Naive thymus-derived CD4-positive, alpha-beta T cell (primary cell): Measurements from ENCODE around the gene LRMDA. TPM values are rescaled to one million over a fixed set of nuclear protein-coding genes. Genes with fewer than 3 reads are reported as not detected.
"Not testable (repeated sequence)": the region's sequence is repeated elsewhere in the genome, so short reads cannot be mapped to it uniquely, and the experiment has no call there.

Source experiments
- ATAC-seq: fragments of 150-1000 bp; cut with Tn5 transposase; 2 replicates; pipeline ENCODE4 v1.10.0; 2021; ENCODE audit warnings: mild to moderate bottlenecking, moderate library complexity
- CTCF ChIA-PET: fragments of 350-600 bp; sonication (Branson Sonifier 250); formaldehyde crosslinking; loops from one replicate; lab custom pipeline; 2021; ENCODE audit warnings: antibody characterized with exemption; lab: Charles Lee
- POLR2A ChIA-PET: fragments of 350-600 bp; sonication (Branson Sonifier 250); formaldehyde crosslinking; loops from one replicate; lab custom pipeline; 2021; ENCODE audit warnings: antibody characterized with exemption, inconsistent platforms; lab: Charles Lee
- DNase-seq, 9 donors: peaks; one replicate each; pipeline versions ENCODE4 v3.0.0 to v3.0.0-alpha.2; 2020 to 2022; ENCODE audit warnings: mixed read lengths in 1 of 9
- H3K27ac ChIP-seq: one replicate; pipeline ENCODE4 v1.7.0; 2013; ENCODE audit warnings: mild to moderate bottlenecking, low read depth, low read length, moderate library complexity
- H3K27me3 ChIP-seq, 2 donors: one replicate each; pipeline ENCODE4 v1.7.0; 2013; ENCODE audit warnings: low read length in 2 of 2, mild to moderate bottlenecking in 2 of 2, moderate library complexity in 2 of 2; ENCODE audit not compliant: control insufficient read depth in 2 of 2, insufficient read depth in 2 of 2
- H3K36me3 ChIP-seq, 3 experiments: 1 replicate in 2 of 3; 2 replicates in 1 of 3; pipeline ENCODE4 v1.7.0; 2013; ENCODE audit warnings: low read length in 3 of 3, mild to moderate bottlenecking in 3 of 3, moderate library complexity in 1 of 3; ENCODE audit not compliant: insufficient read depth in 3 of 3, control insufficient read depth in 2 of 3
- H3K4me1 ChIP-seq, 2 donors: one replicate each; pipeline ENCODE4 v1.7.0; 2013; ENCODE audit warnings: low read length in 2 of 2, mild to moderate bottlenecking in 2 of 2, moderate library complexity in 1 of 2; ENCODE audit not compliant: control insufficient read depth in 2 of 2, insufficient read depth in 2 of 2
- H3K4me3 ChIP-seq: 2 replicates; pipeline ENCODE4 v1.7.0; 2013; ENCODE audit warnings: mild to moderate bottlenecking, low read length
- H3K9me3 ChIP-seq, 3 experiments: 1 replicate in 2 of 3; 2 replicates in 1 of 3; pipeline ENCODE4 v1.7.0; 2013; ENCODE audit warnings: low read length in 3 of 3; ENCODE audit not compliant: control insufficient read depth in 2 of 3
- H3K27ac Mint-ChIP-seq, 9 donors: one replicate each; pipeline ENCODE4 v1.8.0; 2020 to 2022; ENCODE audit warnings: mixed read lengths in 9 of 9, mild to moderate bottlenecking in 8 of 9, moderate library complexity in 5 of 9, inconsistent platforms in 2 of 9
- H3K27me3 Mint-ChIP-seq, 5 donors: one replicate each; pipeline ENCODE4 v1.8.0; 2021 to 2022; ENCODE audit warnings: mixed read lengths in 5 of 5, mild to moderate bottlenecking in 1 of 5
- H3K36me3 Mint-ChIP-seq, 5 donors: one replicate each; pipeline ENCODE4 v1.8.0; 2020 to 2022; ENCODE audit warnings: mixed read lengths in 5 of 5, mild to moderate bottlenecking in 3 of 5, inconsistent platforms in 1 of 5
- H3K4me1 Mint-ChIP-seq, 7 donors: one replicate each; pipeline ENCODE4 v1.8.0; 2020 to 2022; ENCODE audit warnings: mixed read lengths in 7 of 7, mild to moderate bottlenecking in 3 of 7, inconsistent platforms in 1 of 7
- H3K4me3 Mint-ChIP-seq, 10 donors: one replicate each; pipeline ENCODE4 v1.8.0; 2020 to 2022; ENCODE audit warnings: mild to moderate bottlenecking in 10 of 10, mixed read lengths in 10 of 10, moderate library complexity in 6 of 10, inconsistent platforms in 2 of 10
- H3K9me3 Mint-ChIP-seq, 11 donors: one replicate each; pipeline ENCODE4 v1.8.0; 2020 to 2022; ENCODE audit warnings: mixed read lengths in 11 of 11, mild to moderate bottlenecking in 4 of 11, inconsistent platforms in 1 of 11, moderate library complexity in 1 of 11
- intact Hi-C, 2 donors: fragments of 100-400 bp; cut with micrococcal nuclease; formaldehyde crosslinking; loops; one replicate each; pipeline ENCODE4 v1.15.1; 2023
- polyA plus RNA-seq, 2 donors: library from polyadenylated mRNA; unstranded; fragments of 300-500 nt; fragmentation: Illumina TruSeq; gene quantifications; one replicate each; pipeline ENCODE4 v1.2.3, GENCODE V29; 2021
- total RNA-seq, 6 experiments: library from RNA in 5 of 6; stranded (reverse) in 5 of 6; gene quantifications; 1 replicate in 5 of 6; 2 replicates in 1 of 6; pipeline ENCODE4 v1.2.3 and lab custom pipeline; 2021 to 2026

The LRMDA gene
- total and polyA plus RNA-seq, 7 experiments from 2014 or later = 0.57 to 14.9 (median 3.0) TPM; not detected in 4

DNA sequence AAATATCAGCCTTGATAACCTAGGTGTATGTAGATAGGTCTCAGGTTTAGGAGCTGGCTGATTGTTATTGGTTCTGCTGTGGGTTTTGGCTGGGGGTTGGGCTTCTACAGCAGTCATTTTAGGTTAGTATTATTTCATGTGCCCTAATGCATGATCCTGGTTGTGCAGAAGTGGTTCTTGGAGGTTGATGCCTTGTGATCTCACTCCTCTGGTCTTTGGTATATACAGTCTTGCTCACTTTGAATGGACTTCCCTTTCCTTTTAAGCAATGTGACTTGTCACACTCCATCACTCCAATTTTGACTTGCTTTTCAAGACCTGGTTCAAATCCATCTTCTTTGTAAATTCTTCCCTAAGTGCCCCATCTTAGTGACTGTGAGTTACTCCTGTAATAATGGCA lies 188.9 kb downstream of the LRMDA start:
- no peak overlapping the region for H3K4me3 ChIP-seq
- H3K4me1 ChIP-seq = no peaks in the 10 kb centered on the region
- H3K27me3 Mint-ChIP-seq = peaks cover 2 to 34% (median 17%) of the 10 kb centered on the region in 5 donors
- H3K4me3 Mint-ChIP-seq = no peak overlapping the region
- POLR2A ChIA-PET = interaction anchor here (0.6 kb wide), 1 partner anchor 240 kb away, joined by 3 read pairs; no protein-coding TSS in a partner anchor
- intact Hi-C loops = no loop called here
- no peaks in the 10 kb centered on the region for H3K36me3 Mint-ChIP-seq
- peaks cover 0 to 2% (median 0%) of the 10 kb centered on the region in 11 donors for H3K9me3 Mint-ChIP-seq
- no peaks in the 10 kb centered on the region for H3K9me3 ChIP-seq
- H3K27ac Mint-ChIP-seq = no peak overlapping the region
- H3K4me1 Mint-ChIP-seq = no peaks in the 10 kb centered on the region
- CTCF ChIA-PET = no interaction called here
- no peak overlapping the region for H3K27ac ChIP-seq
- ATAC-seq (no peak), DNase-seq (no peak)
- no peaks in the 10 kb centered on the region for H3K36me3 ChIP-seq
- H3K27me3 ChIP-seq = no peaks in the 10 kb centered on the region

DNA sequence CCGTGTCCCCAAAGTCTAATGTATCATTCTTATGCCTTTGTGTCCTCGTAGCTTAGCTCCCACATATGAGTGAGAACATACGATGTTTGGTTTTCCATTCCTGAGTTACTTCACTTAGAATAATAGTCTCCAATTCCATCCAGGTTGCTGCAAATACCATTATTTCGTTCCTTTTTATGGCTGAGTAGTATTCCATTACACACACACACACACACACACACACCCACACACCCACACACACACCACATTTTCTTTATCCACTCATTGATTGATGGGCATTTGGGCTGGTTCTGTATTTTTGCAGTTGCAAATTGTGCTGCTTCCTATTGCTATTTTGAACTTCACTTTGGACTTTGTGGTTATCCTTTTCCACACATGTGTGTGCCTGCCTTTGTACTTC lies 189.6 kb downstream of the LRMDA start:
- H3K4me3 ChIP-seq, intact Hi-C loops, H3K27ac Mint-ChIP-seq, H3K27ac ChIP-seq, H3K36me3 Mint-ChIP-seq, DNase-seq, H3K9me3 ChIP-seq, CTCF ChIA-PET, H3K27me3 ChIP-seq, H3K4me1 ChIP-seq, H3K36me3 ChIP-seq, H3K4me1 Mint-ChIP-seq, ATAC-seq, H3K9me3 Mint-ChIP-seq, H3K4me3 Mint-ChIP-seq: not testable (repeated sequence)
- POLR2A ChIA-PET = interaction anchor here (0.6 kb wide), 1 partner anchor 241 kb away, joined by 3 read pairs; no protein-coding TSS in a partner anchor
- H3K27me3 Mint-ChIP-seq = peaks cover 2 to 38% (median 15%) of the 10 kb centered on the region in 5 donors

DNA sequence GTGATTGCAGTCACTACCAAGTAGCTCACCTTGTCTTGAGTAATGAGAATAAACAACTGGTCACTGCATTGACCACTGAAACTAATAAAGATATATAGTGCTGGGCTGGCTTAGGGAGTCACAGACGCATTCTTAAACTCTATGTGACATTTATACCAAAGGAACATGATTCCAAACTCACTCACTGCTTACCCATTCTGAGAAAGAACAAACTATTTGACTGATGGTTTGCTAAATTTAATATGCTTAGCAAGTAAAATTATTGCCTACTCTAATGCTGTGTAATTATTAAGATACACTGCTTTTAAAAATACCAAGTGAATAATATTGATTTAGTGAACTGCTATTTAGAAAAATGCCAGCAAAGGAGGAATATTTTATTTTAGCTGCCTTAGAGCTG lies 191.1 kb downstream of the LRMDA start:
- Mint-ChIP-seq H3K27me3 (peaks cover 2 to 28% (median 15%) of the 10 kb centered on the region in 5 donors), H3K4me1 (no peaks in the 10 kb centered on the region), H3K4me3 (no peak overlapping the region), H3K36me3 (no peaks in the 10 kb centered on the region), H3K27ac (no peak overlapping the region), H3K9me3 (peaks cover 0 to 2% (median 0%) of the 10 kb centered on the region in 11 donors)
- POLR2A ChIA-PET = no interaction called here
- DNase-seq = no peak
- Histone ChIP-seq H3K9me3 (no peaks in the 10 kb centered on the region), H3K27ac (no peak overlapping the region), H3K4me3 (no peak overlapping the region), H3K4me1 (no peaks in the 10 kb centered on the region), H3K27me3 (no peaks in the 10 kb centered on the region), H3K36me3 (no peaks in the 10 kb centered on the region)
- no peak for ATAC-seq
- CTCF ChIA-PET = no interaction called here
- intact Hi-C loops = no loop called here

DNA sequence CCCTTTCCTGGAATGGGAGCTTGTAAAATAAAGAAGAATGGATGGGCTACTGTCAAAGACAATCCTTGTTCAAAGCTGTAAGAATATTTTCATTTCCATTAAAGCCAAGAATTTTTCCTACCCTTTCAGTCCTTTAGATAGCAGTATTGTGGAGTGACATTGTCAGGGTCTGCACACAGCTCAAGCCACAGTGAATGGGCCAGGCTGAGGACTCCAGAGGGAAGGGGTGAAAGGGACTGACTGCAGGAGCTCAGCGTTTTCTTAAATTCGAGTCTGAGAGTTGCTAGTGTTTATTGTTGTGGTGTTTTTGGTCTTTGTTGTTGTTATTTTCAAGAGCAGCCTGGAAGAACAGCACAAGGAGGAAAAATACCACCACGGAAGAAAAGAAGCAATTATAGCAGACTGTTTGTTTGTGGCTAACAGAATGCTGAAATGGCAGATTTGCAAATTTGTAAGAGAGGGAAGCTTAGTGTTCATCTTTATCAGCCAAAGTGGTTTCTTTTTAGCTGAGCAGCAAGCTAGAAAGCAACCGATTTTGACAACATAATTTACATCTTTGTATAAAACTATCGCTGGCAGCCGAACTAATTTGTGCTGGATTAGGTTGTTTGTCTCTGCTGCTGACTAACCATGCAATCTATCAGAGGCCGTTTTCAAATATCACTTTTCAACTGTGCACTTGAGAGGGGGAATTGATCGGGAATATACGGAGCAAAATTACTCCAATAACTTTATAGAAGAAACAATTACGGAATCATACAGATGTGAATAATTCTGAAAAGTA lies 192.1 kb downstream of the LRMDA start:
- H3K36me3 Mint-ChIP-seq = no peaks in the 10 kb centered on the region
- Histone ChIP-seq H3K4me3 (no peak overlapping the region), H3K27ac (no peak overlapping the region), H3K9me3 (no peaks in the 10 kb centered on the region), H3K27me3 (no peaks in the 10 kb centered on the region), H3K36me3 (no peaks in the 10 kb centered on the region), H3K4me1 (no peaks in the 10 kb centered on the region)
- H3K4me1 Mint-ChIP-seq = no peaks in the 10 kb centered on the region
- H3K9me3 Mint-ChIP-seq = peaks cover 0 to 2% (median 0%) of the 10 kb centered on the region in 11 donors
- H3K27me3 Mint-ChIP-seq = peaks cover 0 to 21% (median 15%) of the 10 kb centered on the region in 5 donors
- no peak for ATAC-seq
- H3K27ac Mint-ChIP-seq = no peak overlapping the region
- POLR2A ChIA-PET = no interaction called here
- H3K4me3 Mint-ChIP-seq = no peak overlapping the region
- intact Hi-C loops = no loop called here
- CTCF ChIA-PET = no interaction called here
- DNase-seq = no peak

DNA sequence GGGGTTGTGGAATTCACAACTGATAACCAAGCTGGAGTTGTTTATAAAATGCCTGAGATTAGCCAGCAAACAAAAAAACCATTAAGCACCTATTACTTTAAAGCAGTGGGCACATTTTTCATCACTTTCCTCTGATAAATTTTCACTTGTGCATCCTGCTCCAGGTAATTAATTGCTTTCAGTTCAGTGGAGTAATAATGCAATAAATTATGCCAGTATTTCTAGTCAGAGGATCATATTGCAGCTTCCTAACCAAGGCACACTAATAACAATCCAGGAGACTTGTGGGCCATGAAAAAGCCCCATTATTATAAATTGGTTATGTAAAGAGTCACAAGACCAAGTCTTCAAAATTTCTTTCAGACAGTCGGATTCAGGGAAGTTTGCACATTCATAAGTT lies 193.2 kb downstream of the LRMDA start:
- Histone ChIP-seq H3K4me3 (no peak overlapping the region), H3K27me3 (no peaks in the 10 kb centered on the region), H3K4me1 (no peaks in the 10 kb centered on the region), H3K27ac (no peak overlapping the region), H3K9me3 (no peaks in the 10 kb centered on the region), H3K36me3 (no peaks in the 10 kb centered on the region)
- no peak for ATAC-seq
- H3K4me3 Mint-ChIP-seq = no peak overlapping the region
- peaks cover 0 to 1% (median 0%) of the 10 kb centered on the region in 11 donors for H3K9me3 Mint-ChIP-seq
- no peak overlapping the region for H3K27ac Mint-ChIP-seq
- intact Hi-C loops = no loop called here
- no peak for DNase-seq
- H3K27me3 Mint-ChIP-seq = peaks cover 0 to 21% (median 19%) of the 10 kb centered on the region in 5 donors
- POLR2A ChIA-PET = no interaction called here
- CTCF ChIA-PET = no interaction called here
- no peaks in the 10 kb centered on the region for H3K4me1 Mint-ChIP-seq
- H3K36me3 Mint-ChIP-seq = no peaks in the 10 kb centered on the region

DNA sequence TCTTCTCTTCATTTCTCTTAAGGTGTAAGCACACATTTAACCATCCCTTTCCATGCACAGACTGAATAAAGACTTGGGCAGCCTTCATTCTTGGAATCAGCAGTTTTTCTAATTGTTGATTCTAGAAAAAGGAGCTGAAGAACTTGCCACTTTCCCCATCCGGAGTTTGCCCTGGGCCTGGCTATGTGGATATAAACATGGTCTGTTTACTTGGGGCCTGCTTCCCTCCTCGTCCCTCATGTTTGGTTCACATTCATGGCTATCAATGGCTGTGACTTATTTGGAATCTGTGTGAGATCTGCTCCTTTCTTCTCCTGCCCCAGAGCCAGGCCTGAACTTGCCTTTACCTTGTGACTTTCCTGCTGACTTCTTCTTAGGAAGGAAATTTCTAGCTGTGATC lies 199.3 kb downstream of the LRMDA start:
- intact Hi-C loops = no loop called here
- Mint-ChIP-seq H3K27me3 (peaks cover 0 to 16% (median 12%) of the 10 kb centered on the region in 5 donors), H3K36me3 (no peaks in the 10 kb centered on the region), H3K4me3 (no peak overlapping the region), H3K4me1 (no peaks in the 10 kb centered on the region), H3K9me3 (no peaks in the 10 kb centered on the region), H3K27ac (no peak overlapping the region)
- ChIA-PET CTCF (no interaction called here), POLR2A (no interaction called here)
- no peak overlapping the region for H3K4me3 ChIP-seq
- no peak for DNase-seq
- no peaks in the 10 kb centered on the region for H3K9me3 ChIP-seq
- H3K4me1 ChIP-seq = no peaks in the 10 kb centered on the region
- H3K27me3 ChIP-seq = no peaks in the 10 kb centered on the region
- ATAC-seq = no peak
- H3K27ac ChIP-seq = no peak overlapping the region
- H3K36me3 ChIP-seq = no peaks in the 10 kb centered on the region
